Neural progenitor cell (in vitro differentiated cells): ENCODE results near the gene VPS37D.
"Not testable (repeated sequence)": the region's sequence is repeated elsewhere in the genome, so short reads cannot be mapped to it uniquely, and the experiment has no call there.

ENCODE experiments used
- EZH2phosphoT487 ChIP-seq: fragments of 200-600 bp; sonication (generic); IDR thresholded peaks from 2 replicates; pipeline ENCODE4 v1.6.1; 2017; ENCODE audit warnings: antibody characterized with exemption
- TF ChIP-seq, protein P1 (sequence below): fragments of 200-600 bp; sonication (generic); IDR thresholded peaks from 2 replicates; pipeline ENCODE4 v1.5.1; 2017; ENCODE audit warnings: antibody characterized with exemption, mild to moderate bottlenecking

DNA sequence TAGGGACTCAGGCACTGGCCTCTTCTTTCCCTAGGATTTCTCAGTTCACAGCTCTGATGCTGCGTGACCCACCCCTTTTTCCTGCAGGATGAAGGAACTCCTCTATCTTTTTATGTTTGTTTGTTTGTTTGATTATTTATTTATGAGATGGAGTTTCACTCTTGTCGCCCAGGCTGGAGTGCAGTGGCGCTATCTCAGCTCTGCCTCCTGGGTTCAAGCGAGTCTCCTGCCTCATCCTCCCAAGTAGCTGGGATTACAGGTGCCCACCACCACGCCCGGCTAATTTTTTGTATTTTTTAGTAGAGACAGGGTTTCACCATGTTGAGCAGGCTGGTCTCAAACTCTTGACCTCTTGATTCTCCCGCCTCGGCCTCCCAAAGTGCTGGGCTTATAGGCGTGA, 52.8 kb downstream of the VPS37D start:
- TF ChIP-seq, protein P1, sequence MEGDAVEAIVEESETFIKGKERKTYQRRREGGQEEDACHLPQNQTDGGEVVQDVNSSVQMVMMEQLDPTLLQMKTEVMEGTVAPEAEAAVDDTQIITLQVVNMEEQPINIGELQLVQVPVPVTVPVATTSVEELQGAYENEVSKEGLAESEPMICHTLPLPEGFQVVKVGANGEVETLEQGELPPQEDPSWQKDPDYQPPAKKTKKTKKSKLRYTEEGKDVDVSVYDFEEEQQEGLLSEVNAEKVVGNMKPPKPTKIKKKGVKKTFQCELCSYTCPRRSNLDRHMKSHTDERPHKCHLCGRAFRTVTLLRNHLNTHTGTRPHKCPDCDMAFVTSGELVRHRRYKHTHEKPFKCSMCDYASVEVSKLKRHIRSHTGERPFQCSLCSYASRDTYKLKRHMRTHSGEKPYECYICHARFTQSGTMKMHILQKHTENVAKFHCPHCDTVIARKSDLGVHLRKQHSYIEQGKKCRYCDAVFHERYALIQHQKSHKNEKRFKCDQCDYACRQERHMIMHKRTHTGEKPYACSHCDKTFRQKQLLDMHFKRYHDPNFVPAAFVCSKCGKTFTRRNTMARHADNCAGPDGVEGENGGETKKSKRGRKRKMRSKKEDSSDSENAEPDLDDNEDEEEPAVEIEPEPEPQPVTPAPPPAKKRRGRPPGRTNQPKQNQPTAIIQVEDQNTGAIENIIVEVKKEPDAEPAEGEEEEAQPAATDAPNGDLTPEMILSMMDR: not testable (repeated sequence)
- not testable (repeated sequence) for TF ChIP-seq EZH2phosphoT487
